ENCODE results near the gene TRIM54. TPM values are rescaled to one million over a fixed set of nuclear protein-coding genes. Genes with fewer than 3 reads are reported as not detected.

The TRIM54 gene
- total and polyA plus RNA-seq, 9 of the 15 experiments (the other 6 are each of a cell fraction or from before 2014, with no cell fraction given): not detected

- TF ChIP-seq AFF1 (IDR thresholded peaks at IDR 0.05; ENCODE audit: low read depth in 1 of 2, partially characterized antibody in 2 of 2) (no peak), ZBTB11 (CRISPR knock-in tag; IDR thresholded peaks at IDR 0.05) (peak in 1 of 3 experiments; percentile 75; a peak in 2 of 6 replicates), GABPB1 (CRISPR knock-in tag; IDR thresholded peaks at IDR 0.05) (peak; percentile 92), MCM5 (IDR thresholded peaks at IDR 0.05; ENCODE audit: low read depth) (no peak), SRSF1 (IDR thresholded peaks at IDR 0.05; ENCODE audit: low read depth, low read length) (no peak), ZNF41 (CRISPR knock-in tag; conservative IDR thresholded peaks at IDR 0.05) (no peak), XRCC4 (IDR thresholded peaks at IDR 0.05; ENCODE audit: extremely low read depth, insufficient read depth, insufficient read length) (no peak), ZBTB7A (IDR thresholded peaks at IDR 0.05; ENCODE audit: borderline replicate concordance, control insufficient read depth, low read depth, low read length) (peak; percentile 76; the same call in 1 of the 2 replicates), PHTF2 (CRISPR knock-in tag; IDR thresholded peaks at IDR 0.05) (no peak), PHB (CRISPR knock-in tag; IDR thresholded peaks at IDR 0.05) (peak; percentile 89; the same call in 1 of the 2 replicates), ZNF133 (CRISPR knock-in tag; IDR thresholded peaks at IDR 0.05) (no peak), LARP7 (IDR thresholded peaks at IDR 0.05) (no peak), ZNF354B (CRISPR knock-in tag; IDR thresholded peaks at IDR 0.05) (no peak), MITF (IDR thresholded peaks at IDR 0.05) (peak; percentile 70; the same call in 1 of the 2 replicates), MAFF (IDR thresholded peaks at IDR 0.05; ENCODE audit: low read length) (no peak), RAD51 (IDR thresholded peaks at IDR 0.05; ENCODE audit: borderline replicate concordance, low read depth) (peak; percentile 95), EHMT2 (IDR thresholded peaks at IDR 0.05) (no peak), ZNF75A (CRISPR knock-in tag; IDR thresholded peaks at IDR 0.05) (peak; percentile 19; the same call in 1 of the 2 replicates), HNRNPUL1 (IDR thresholded peaks at IDR 0.05; ENCODE audit: low read length) (no peak), ZNF778 (CRISPR knock-in tag; IDR thresholded peaks at IDR 0.05) (no peak)
These were observed 40.8 kb downstream of the TRIM54 start, which contains the start of gene MPV17 (continued) for GRCh38 chr2:27322766-27323595.
